Measurements from ENCODE around the gene SLC7A7.
A peak's percentile ranks its signal among the peaks of the same experiment; 100 is the strongest.
"Not testable (repeated sequence)": the region's sequence is repeated elsewhere in the genome, so short reads cannot be mapped to it uniquely, and the experiment has no call there.

The SLC7A7 gene

DNA sequence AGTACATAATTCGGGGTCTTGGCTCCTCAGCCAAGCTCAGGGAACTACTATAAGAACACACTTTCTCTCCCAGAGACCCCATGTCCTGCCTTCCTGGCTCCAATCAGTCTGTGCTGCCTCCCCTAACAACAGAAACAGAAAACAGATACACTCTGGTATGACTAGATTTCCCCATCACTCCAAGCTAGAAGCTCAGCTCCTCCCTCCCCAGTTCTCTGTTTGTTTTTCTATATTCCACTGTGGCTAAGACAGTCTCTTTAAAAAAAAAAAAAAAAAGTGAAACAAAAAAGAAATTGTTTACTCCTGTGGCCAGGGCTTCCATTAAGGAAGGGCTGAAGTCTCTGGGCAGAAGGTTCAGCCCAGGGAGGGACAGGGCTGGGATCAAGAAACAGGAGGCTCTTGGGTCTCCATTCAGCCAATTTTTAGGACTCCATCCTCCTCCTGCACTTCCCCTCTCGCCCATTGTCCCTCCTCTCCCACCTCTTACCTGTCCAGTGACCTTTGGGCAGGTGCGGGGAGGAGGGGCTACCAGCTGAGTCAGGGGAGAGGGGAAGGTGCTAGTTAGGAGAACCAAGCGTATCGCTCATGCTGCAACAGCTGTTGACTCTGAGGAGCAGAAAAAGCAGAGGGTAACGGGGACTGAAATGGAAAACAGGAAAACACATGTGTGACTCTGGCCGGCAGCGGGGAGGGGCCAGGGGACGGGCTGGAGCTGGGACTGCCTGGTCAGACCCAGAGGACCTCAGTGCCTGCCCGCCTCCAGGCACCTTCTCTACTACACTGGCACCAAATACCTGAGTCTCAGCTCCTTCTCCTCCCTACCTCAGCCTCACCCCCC, 4.1 kb upstream of the SLC7A7 start:
- Histone ChIP-seq H3K4me1 (ENCODE audit: control insufficient read depth, insufficient read depth, low read length, unreplicated experiment) (peaks cover 32% of the 10 kb centered on the region), H3K36me3 (ENCODE audit: insufficient read depth, low read length) (no peaks in the 10 kb centered on the region), H3K79me2 (ENCODE audit: control insufficient read depth, insufficient read depth, low read length, unreplicated experiment) (no peaks in the 10 kb centered on the region), H3K27ac (ENCODE audit: low read depth, low read length) (peak overlapping the region; percentile 57), H3K4me3 (ENCODE audit: low read depth, low read length) (peak overlapping the region; percentile 74), H3K27me3 (ENCODE audit: insufficient read depth, low read length) (no peaks in the 10 kb centered on the region), H2AFZ (ENCODE audit: low read length, unreplicated experiment) (peak overlapping the region; percentile 94)

DNA sequence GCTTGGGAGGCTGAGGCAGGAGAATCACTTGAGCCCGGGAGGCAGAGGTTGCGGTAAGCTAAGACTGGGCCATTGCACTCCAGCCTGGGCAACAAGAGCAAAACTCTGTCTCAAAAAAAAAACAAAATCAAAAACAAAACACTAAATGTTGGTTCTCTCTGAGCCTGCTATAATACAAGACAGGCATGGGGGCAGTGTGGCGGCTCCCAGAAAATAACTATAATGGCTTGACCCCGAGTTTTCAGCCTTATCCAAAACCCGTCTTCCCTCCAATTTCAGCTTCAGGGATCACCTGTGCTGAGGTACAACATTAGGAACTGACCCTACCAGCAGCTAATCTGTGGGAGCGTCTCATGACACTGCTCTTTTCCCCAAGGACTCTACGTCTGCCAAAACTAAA, 862 bp downstream of the SLC7A7 start:
- Histone ChIP-seq H3K4me3 (ENCODE audit: low read depth, low read length) (no peak overlapping the region), H2AFZ (ENCODE audit: low read length, unreplicated experiment) (no peak overlapping the region), H3K27ac (ENCODE audit: low read depth, low read length) (no peak overlapping the region), H3K4me1 (ENCODE audit: control insufficient read depth, insufficient read depth, low read length, unreplicated experiment) (peaks cover 13% of the 10 kb centered on the region), H3K79me2 (ENCODE audit: control insufficient read depth, insufficient read depth, low read length, unreplicated experiment) (no peaks in the 10 kb centered on the region), H3K27me3 (ENCODE audit: insufficient read depth, low read length) (no peaks in the 10 kb centered on the region), H3K36me3 (ENCODE audit: insufficient read depth, low read length) (no peaks in the 10 kb centered on the region)

DNA sequence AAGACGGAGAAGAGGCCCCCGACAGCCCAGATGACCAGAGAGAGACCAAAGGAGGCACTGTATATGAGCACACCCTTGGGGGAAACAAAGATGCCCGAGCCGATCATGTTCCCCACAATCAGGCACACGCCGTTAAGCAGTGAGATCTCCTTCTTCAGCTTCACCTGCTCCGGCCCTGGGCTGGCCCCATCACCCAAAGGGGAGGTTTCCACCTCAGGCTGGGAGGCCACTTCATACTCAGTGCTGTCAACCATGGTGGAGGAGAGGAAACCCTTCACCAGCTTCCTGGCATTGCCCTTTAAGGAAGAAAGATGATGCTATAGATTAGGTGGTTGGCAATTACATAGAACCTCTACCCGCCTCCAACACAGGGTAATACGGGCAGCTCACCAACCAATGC, 2.1 kb downstream of the SLC7A7 start:
- Histone ChIP-seq H3K27ac (ENCODE audit: low read depth, low read length) (no peak overlapping the region), H2AFZ (ENCODE audit: low read length, unreplicated experiment) (no peak overlapping the region), H3K79me2 (ENCODE audit: control insufficient read depth, insufficient read depth, low read length, unreplicated experiment) (no peaks in the 10 kb centered on the region), H3K27me3 (ENCODE audit: insufficient read depth, low read length) (no peaks in the 10 kb centered on the region), H3K4me3 (ENCODE audit: low read depth, low read length) (no peak overlapping the region), H3K4me1 (ENCODE audit: control insufficient read depth, insufficient read depth, low read length, unreplicated experiment) (peaks cover 8% of the 10 kb centered on the region), H3K36me3 (ENCODE audit: insufficient read depth, low read length) (no peaks in the 10 kb centered on the region)

DNA sequence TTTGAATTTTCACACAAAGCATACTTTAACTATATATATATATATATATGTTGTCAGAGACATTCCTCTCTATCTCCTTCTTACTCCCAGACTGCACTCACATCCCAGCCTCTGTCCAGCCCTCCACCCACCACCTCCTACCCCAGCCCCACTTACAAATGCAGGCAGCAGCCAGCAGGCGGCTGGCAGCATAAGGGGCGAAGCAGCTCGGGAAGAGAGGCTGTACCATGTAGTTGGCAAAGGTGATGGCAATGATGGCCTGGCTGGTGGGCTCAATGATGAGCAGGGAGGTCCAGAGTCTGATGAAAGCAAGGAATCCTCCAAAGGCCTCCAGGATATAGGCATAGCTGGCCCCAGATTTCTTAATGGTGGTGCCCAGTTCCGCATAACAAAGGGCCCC, 2.5 kb downstream of the SLC7A7 start:
- H3K27me3 ChIP-seq (ENCODE audit: insufficient read depth, low read length): no peaks in the 10 kb centered on the region
- no peak overlapping the region for H3K4me3 ChIP-seq (ENCODE audit: low read depth, low read length)
- no peaks in the 10 kb centered on the region for H3K36me3 ChIP-seq (ENCODE audit: insufficient read depth, low read length)
- H3K79me2 ChIP-seq (ENCODE audit: control insufficient read depth, insufficient read depth, low read length, unreplicated experiment): no peaks in the 10 kb centered on the region
- peaks cover 8% of the 10 kb centered on the region for H3K4me1 ChIP-seq (ENCODE audit: control insufficient read depth, insufficient read depth, low read length, unreplicated experiment)
- no peak overlapping the region for H3K27ac ChIP-seq (ENCODE audit: low read depth, low read length)
- no peak overlapping the region for H2AFZ ChIP-seq (ENCODE audit: low read length, unreplicated experiment)

DNA sequence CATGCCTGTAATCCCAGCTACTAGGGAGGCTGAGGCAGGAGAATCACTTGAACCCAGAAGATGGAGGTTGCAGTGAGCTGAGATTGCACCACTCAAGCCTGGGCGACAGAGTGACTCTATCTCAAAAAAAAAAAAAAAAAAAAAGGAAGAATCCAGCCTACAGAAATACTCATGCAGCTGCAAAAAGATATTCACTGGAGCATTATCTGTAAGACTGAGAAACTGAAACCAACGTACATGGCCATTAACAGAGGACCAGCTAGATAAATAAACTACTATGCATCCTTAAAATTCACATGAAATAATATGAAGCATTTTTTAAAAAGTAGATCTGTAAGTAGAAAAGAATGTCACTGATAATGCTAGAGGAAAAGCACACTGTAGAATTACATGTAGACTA, 3.5 kb downstream of the SLC7A7 start:
- Histone ChIP-seq H3K4me3 (ENCODE audit: low read depth, low read length) (no peak overlapping the region), H3K79me2 (ENCODE audit: control insufficient read depth, insufficient read depth, low read length, unreplicated experiment) (no peaks in the 10 kb centered on the region), H3K27me3 (ENCODE audit: insufficient read depth, low read length) (no peaks in the 10 kb centered on the region), H3K27ac (ENCODE audit: low read depth, low read length) (no peak overlapping the region), H2AFZ (ENCODE audit: low read length, unreplicated experiment) (no peak overlapping the region), H3K36me3 (ENCODE audit: insufficient read depth, low read length) (no peaks in the 10 kb centered on the region), H3K4me1 (ENCODE audit: control insufficient read depth, insufficient read depth, low read length, unreplicated experiment) (peaks cover 8% of the 10 kb centered on the region)

DNA sequence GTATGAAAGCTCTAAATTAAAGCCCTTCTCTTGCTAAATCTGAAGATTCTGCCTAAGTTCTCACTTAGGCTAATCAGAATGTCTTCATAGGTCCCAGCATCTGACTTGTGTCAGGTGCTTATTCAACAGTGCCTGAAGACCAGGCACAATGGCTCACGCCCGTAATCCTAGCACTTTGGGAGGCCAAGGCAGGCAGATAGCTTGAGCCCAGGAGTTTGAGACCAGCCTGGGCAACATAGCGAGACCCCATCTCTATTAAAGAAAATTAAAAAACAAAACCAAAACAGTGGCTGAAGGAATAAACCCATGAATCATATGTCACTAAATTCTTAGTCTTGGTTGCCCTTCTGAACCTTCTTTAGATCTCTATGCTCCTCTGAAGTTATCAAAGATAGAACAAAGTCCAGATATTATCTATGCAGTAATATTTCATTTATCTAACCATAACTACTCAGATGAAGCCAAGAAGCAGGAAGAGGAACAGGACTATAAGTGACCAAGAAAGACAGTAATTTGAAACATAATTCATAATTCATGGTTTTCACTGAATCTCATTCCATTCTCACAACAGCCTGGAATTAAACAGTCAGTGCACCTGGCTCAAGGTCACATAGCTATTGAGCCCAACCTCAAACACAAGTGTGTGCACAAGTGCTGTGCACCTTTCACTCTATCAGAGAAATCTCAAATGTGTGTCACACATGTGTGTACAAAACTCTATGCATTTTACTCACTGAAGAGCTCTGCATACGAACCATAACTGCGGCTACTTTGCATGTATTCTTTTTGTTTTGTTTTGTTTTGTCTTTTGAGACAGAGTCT, 6.6 kb downstream of the SLC7A7 start:
- Histone ChIP-seq H3K4me1 (ENCODE audit: control insufficient read depth, insufficient read depth, low read length, unreplicated experiment) (no peaks in the 10 kb centered on the region), H3K36me3 (ENCODE audit: insufficient read depth, low read length) (no peaks in the 10 kb centered on the region), H3K27ac (ENCODE audit: low read depth, low read length) (no peak overlapping the region), H2AFZ (ENCODE audit: low read length, unreplicated experiment) (no peak overlapping the region), H3K27me3 (ENCODE audit: insufficient read depth, low read length) (no peaks in the 10 kb centered on the region), H3K79me2 (ENCODE audit: control insufficient read depth, insufficient read depth, low read length, unreplicated experiment) (no peaks in the 10 kb centered on the region), H3K4me3 (ENCODE audit: low read depth, low read length) (no peak overlapping the region)

DNA sequence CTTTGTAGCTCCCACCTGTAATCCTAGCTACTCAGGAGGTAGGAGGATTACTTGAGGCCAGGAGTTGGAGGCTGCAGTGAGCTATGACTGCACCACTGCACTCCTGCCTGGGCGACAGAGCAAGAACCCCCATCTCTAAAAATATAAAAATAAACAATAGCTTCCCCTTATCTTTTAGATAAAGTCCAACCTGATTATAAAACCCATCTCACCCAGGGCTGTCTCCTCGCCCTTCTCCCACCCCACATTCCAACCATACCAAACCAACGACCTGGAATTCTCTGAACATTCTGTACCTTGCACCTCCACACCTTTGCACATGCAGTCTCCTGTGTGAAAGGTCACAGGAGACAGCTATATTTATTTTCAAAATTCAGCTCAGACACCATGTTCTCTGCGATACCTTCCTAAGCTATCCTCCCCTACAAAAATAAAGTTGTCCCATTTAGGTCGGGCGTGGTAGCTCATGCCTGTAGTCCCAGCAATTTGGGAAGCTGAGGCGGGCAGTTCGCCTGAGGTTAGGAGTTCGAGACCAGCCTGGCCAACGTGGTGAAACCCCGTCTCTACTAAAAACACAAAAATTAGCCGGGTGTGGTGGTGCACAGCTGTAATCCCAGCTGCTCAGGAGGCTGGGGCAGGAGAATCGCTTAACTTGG, 7.7 kb downstream of the SLC7A7 start:
- Histone ChIP-seq H3K27me3 (ENCODE audit: insufficient read depth, low read length) (no peaks in the 10 kb centered on the region), H3K4me1 (ENCODE audit: control insufficient read depth, insufficient read depth, low read length, unreplicated experiment) (no peaks in the 10 kb centered on the region), H3K4me3 (ENCODE audit: low read depth, low read length) (no peak overlapping the region), H3K79me2 (ENCODE audit: control insufficient read depth, insufficient read depth, low read length, unreplicated experiment) (no peaks in the 10 kb centered on the region), H2AFZ (ENCODE audit: low read length, unreplicated experiment) (no peak overlapping the region), H3K36me3 (ENCODE audit: insufficient read depth, low read length) (no peaks in the 10 kb centered on the region), H3K27ac (ENCODE audit: low read depth, low read length) (no peak overlapping the region)

DNA sequence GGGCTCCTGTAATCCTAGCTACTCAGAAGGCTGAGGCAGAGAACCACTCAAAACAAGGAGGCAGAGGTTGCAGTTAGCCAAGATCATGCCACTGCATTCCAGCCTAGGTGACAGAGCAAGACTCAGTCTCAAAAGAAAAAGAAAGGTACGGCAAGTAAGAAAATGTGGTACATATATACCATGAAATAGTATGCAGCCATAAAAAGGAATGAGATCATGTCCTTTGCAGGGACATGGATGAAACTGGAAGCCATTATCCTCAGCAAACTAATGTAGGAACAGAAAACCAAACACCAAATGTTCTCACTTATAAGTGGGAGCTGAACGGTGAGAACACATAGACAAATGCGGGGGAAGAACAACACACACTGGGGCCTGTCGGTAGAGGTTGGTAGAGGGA, 10.0 kb downstream of the SLC7A7 start:
- H3K36me3 ChIP-seq (ENCODE audit: insufficient read depth, low read length); H2AFZ ChIP-seq (ENCODE audit: low read length, unreplicated experiment); H3K4me1 ChIP-seq (ENCODE audit: control insufficient read depth, insufficient read depth, low read length, unreplicated experiment); H3K27ac ChIP-seq (ENCODE audit: low read depth, low read length); H3K27me3 ChIP-seq (ENCODE audit: insufficient read depth, low read length); H3K79me2 ChIP-seq (ENCODE audit: control insufficient read depth, insufficient read depth, low read length, unreplicated experiment); H3K4me3 ChIP-seq (ENCODE audit: low read depth, low read length): not testable (repeated sequence)

DNA sequence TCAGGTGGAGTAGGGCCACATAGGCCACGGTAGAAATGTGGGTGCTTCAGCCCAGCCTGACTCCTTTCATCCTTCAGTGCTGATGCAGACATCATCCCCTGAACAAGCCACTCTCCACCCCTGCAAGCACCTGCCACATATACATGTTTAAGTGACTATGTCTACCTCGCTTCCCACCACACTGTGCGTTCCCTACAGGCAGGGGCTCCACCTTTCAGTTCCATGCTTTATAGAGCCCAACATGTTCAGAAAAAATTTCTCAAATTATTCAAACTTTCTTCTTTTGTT, 11.6 kb downstream of the SLC7A7 start:
- Histone ChIP-seq H3K79me2 (ENCODE audit: control insufficient read depth, insufficient read depth, low read length, unreplicated experiment) (no peaks in the 10 kb centered on the region), H3K27me3 (ENCODE audit: insufficient read depth, low read length) (peaks cover 6% of the 10 kb centered on the region; the same call in 1 of the 2 replicates), H3K27ac (ENCODE audit: low read depth, low read length) (no peak overlapping the region), H3K4me1 (ENCODE audit: control insufficient read depth, insufficient read depth, low read length, unreplicated experiment) (no peaks in the 10 kb centered on the region), H3K4me3 (ENCODE audit: low read depth, low read length) (no peak overlapping the region), H2AFZ (ENCODE audit: low read length, unreplicated experiment) (no peak overlapping the region), H3K36me3 (ENCODE audit: insufficient read depth, low read length) (no peaks in the 10 kb centered on the region)

DNA sequence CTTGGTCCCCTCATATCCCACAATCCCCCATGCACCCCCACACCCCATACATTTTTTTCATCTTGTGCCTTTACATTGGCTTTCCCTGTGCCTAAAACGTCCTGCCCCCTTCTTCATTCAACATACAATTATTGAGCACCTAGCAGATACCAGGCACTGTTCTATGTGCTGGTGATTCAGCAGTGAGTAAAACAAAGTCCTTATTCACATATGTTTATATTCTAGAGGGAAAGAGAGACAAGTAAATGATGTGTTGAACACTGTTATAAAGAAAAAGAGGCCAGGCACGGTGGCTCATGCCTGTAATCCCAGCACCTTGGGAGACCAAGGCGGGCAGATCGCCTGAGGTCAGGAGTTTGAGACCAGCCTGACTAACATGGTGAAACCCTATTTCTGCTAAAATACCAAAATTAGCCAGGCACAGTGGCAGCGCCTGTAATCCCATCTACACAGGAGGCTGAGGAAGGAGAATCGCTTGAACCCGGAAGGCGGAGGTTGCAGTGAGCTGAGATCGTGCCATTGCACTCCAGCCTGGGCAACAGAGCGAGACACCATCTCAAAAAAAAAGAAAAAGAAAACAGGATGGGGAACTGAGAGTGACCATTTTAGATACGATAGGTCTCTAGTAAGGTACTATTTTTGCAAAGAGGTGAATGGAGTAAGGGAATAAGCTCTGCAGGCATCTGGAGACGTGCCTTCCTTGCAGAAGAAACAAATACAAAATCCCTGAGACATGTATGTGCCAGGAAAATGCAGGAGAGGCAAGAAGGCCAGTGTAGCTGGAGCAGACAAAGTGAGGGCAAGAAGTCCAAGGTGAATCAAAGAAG, 12.2 kb downstream of the SLC7A7 start:
- Histone ChIP-seq H3K4me1 (ENCODE audit: control insufficient read depth, insufficient read depth, low read length, unreplicated experiment) (no peaks in the 10 kb centered on the region), H3K79me2 (ENCODE audit: control insufficient read depth, insufficient read depth, low read length, unreplicated experiment) (no peaks in the 10 kb centered on the region), H3K27me3 (ENCODE audit: insufficient read depth, low read length) (peaks cover 6% of the 10 kb centered on the region; the same call in 1 of the 2 replicates), H3K36me3 (ENCODE audit: insufficient read depth, low read length) (no peaks in the 10 kb centered on the region), H3K27ac (ENCODE audit: low read depth, low read length) (no peak overlapping the region), H2AFZ (ENCODE audit: low read length, unreplicated experiment) (no peak overlapping the region), H3K4me3 (ENCODE audit: low read depth, low read length) (no peak overlapping the region)
